ENCODE data around the gene STX18. TPM values are rescaled to one million over a fixed set of nuclear protein-coding genes. Genes with fewer than 3 reads are reported as not detected.
"Not testable (repeated sequence)": the region's sequence is repeated elsewhere in the genome, so short reads cannot be mapped to it uniquely, and the experiment has no call there.

Gene STX18
- total RNA-seq, 1 donor from 2014 or later, result 13.6 TPM

- no peak for ATAC-seq
Observed at GRCh38 chr4:4554234-4554633, 12.4 kb upstream of the STX18 start.

- ATAC-seq, result not testable (repeated sequence)
Observed at GRCh38 chr4:4552042-4552441, 10.2 kb upstream of the STX18 start.

- ATAC-seq, result not testable (repeated sequence)
Observed at GRCh38 chr4:4550161-4550560, 8.3 kb upstream of the STX18 start.

GRCh38 chr4:4549534-4549933 lies 7.7 kb upstream of the STX18 start:
- ATAC-seq, result no peak

GRCh38 chr4:4542774-4543485 lies 1.1 kb upstream of the STX18 start:
- ATAC-seq, result no peak

GRCh38 chr4:4541040-4541631 lies 712 bp downstream of the STX18 start:
- ATAC-seq, result peak; percentile 80

GRCh38 chr4:4539481-4539880 lies 2.4 kb downstream of the STX18 start:
- no peak for ATAC-seq

GRCh38 chr4:4535590-4535989 lies 6.3 kb downstream of the STX18 start:
- no peak for ATAC-seq

- no peak for ATAC-seq
Observed at GRCh38 chr4:4534515-4535145, 7.2 kb downstream of the STX18 start.

- ATAC-seq, result no peak
Observed at GRCh38 chr4:4533461-4534169, 8.2 kb downstream of the STX18 start.

GRCh38 chr4:4532371-4533154 lies 9.3 kb downstream of the STX18 start:
- ATAC-seq, result no peak

GRCh38 chr4:4529392-4529791 lies 12.5 kb downstream of the STX18 start:
- no peak for ATAC-seq

GRCh38 chr4:4526401-4526800 lies 15.4 kb downstream of the STX18 start:
- no peak for ATAC-seq

GRCh38 chr4:4524364-4524763 lies 17.5 kb downstream of the STX18 start:
- no peak for ATAC-seq

GRCh38 chr4:4521731-4522130 lies 20.1 kb downstream of the STX18 start:
- ATAC-seq, result no peak

- ATAC-seq, result no peak
Observed at GRCh38 chr4:4521136-4521535, 20.7 kb downstream of the STX18 start.

- ATAC-seq, result no peak
Observed at GRCh38 chr4:4519297-4519894, 22.5 kb downstream of the STX18 start.

- no peak for ATAC-seq
Observed at GRCh38 chr4:4518747-4519146, 23.1 kb downstream of the STX18 start.

- no peak for ATAC-seq
Observed at GRCh38 chr4:4514786-4515185, 27.1 kb downstream of the STX18 start.

- no peak for ATAC-seq
Observed at GRCh38 chr4:4512282-4512681, 29.6 kb downstream of the STX18 start.

GRCh38 chr4:4510641-4511040 lies 31.2 kb downstream of the STX18 start:
- not testable (repeated sequence) for ATAC-seq

GRCh38 chr4:4509521-4509920 lies 32.3 kb downstream of the STX18 start:
- ATAC-seq, result no peak

Data from esophagus mucosa (tissue), 1 donor.